NCI-H2227 (cell line): ENCODE measurements around the gene PCMTD2.

Experiments
- DNase-seq: peaks from one replicate; lab custom pipeline; 2025; ENCODE audit not compliant: unreplicated experiment; lab: John Stamatoyannopoulos, UW

The PCMTD2 gene

DNA sequence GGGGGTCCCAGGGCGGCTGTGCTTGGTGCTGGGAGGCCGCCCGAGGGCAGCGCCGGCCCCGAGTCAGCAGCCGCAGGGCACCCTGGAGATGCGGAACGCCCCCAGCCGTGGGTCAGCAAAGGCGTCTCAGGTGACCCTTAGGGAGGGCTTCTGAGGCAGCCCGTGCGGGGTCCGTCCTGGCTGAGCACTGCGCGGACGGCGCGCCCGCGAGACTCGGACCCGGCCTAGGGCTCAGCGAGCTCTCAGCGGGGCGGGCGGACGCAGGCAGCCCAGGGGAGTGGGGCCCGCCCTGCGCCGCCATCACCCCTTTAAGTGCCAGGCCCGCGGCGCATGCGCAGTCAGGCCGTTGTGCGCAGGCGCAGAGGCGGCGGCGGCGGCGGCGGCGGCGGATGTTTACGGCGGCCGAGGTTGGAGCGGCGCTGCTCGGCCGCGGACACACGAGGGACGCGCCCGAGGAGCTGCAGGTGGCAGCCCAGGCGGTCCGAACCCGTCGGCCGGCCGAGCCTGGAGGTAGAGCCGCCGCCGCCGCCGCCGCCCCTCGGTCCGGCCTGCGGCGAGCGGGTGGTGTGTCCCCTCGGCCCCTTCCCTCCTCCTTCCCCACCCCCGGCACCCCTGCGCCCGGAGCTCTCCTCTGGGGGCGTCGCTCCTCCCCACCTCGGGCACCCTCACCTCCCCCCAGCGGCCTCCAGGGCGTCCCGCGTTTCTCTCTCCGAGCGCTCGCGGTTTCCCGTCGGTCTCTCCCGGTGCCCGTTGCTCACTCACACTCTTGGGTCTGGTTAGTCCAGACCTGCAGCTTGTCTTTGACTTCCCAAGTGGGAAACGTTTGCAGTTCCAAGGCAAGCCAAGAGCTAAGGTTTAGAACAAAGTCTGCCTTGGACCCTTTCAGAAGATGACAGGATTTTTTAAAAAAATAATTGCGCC is at the start of gene PCMTD2:
Gene PCMTD2, plus strand, starts transcription at position 388 of the 921 bp plus-strand sequence. CDS start 4,218 bp downstream, outside the sequence.
- peak; percentile 93 for DNase-seq

DNA sequence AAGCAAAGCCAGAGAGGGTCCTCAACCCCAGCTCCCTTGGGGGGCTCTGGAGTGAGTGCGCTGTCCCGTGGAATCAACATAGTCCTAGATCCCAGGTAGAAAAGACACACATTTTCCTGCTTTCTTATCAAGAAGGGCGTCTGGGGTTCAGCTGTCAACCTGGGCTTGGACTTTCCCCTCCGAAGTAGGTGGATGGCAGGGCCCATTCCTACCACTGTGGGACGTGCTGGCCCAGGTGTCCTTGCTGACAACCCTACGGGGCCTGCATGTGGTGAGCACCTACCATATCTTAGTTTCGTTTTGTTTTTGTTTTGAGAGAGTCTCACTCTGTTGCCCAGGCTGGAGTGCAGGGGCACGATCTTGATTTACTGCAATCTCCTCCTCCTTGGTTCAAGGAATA is 48.9 kb upstream of the PCMTD2 start:
- DNase-seq: no peak

DNA sequence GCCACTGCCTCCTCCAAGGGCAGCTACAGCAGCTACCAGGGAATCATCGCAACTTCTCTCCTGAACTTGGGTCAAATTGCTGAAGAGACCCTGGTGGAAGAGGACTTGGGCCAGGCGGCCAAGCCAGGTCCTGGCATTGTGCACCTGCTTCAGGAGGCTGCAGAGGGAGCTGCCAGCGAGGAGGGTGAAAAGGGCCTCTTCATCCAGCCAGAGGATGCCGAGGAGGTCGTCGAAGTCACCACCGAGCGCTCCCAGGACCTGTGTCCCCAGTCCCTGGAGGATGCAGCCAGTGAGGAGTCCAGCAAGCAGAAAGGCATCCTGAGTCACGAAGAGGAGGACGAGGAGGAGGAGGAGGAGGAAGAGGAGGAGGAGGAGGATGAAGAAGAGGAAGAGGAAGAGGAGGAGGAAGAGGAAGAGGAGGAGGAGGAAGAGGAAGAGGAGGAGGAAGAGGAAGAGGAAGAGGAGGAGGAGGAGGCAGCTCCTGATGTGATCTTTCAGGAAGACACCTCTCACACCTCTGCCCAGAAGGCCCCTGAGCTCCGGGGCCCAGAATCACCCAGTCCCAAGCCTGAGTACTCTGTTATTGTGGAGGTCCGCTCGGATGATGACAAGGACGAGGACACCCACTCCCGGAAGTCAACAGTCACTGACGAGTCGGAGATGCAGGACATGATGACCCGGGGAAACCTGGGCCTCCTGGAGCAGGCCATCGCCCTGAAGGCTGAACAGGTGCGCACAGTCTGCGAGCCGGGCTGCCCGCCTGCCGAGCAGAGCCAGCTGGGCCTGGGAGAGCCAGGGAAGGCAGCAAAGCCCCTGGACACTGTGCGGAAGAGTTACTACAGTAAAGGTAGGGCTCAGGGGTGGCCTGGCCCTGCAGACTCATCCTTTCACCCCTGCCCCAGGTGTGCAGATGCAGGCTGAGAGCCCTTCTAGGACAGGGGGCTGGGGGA is 47.6 kb upstream of the PCMTD2 start:
- no peak for DNase-seq

DNA sequence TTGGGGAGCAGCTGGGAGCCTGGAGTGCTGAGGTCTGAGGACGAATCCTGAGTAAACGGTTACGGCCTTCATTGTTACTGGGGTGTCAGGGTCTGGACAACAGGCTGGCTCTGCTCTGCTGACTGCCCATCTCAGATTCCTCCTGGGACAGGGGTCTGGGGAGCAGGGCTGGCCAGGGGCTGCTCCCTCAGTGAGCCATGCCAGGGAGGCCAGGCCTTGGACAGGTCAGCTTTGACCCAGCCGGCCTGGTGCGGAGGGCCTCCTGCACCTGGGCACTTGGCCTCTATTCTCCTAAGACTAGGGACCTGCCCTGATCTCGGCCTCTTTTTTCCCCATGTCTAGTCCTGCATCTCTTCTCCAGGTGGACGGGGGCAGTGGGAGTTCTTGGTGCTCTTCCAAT is 46.4 kb upstream of the PCMTD2 start:
- DNase-seq: no peak

DNA sequence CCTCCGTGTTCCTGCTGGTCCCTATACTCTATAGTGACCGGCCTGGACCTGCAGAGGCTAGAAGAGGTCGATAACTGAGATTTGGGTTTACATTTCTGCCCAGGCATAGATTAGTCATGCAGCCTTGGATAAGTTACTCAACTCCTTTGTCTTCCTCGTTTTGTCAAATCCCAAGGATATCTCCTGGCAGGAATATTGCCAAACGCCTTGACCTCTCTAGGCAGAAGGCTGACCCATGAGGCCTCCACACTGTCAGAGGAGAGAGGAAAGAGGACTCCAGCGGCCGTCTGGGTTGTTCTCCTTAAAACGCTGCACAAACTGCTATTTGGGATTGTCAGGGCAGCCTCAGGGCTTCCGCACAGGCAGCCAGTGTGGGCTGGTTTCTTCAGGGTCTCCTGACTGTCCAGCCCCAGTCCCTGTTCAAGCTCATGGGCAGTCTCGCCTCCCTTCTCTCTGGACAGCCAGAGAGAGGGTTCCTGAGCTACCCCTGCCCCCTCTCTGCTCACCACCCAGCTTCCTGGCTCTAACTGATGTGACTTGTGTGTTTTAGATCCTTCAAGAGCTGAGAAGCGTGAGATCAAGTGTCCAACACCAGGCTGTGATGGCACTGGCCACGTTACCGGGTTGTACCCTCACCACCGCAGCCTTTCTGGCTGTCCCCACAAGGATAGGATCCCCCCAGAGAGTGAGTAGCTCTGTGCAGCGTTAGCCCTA is 44.7 kb upstream of the PCMTD2 start:
- no peak for DNase-seq

DNA sequence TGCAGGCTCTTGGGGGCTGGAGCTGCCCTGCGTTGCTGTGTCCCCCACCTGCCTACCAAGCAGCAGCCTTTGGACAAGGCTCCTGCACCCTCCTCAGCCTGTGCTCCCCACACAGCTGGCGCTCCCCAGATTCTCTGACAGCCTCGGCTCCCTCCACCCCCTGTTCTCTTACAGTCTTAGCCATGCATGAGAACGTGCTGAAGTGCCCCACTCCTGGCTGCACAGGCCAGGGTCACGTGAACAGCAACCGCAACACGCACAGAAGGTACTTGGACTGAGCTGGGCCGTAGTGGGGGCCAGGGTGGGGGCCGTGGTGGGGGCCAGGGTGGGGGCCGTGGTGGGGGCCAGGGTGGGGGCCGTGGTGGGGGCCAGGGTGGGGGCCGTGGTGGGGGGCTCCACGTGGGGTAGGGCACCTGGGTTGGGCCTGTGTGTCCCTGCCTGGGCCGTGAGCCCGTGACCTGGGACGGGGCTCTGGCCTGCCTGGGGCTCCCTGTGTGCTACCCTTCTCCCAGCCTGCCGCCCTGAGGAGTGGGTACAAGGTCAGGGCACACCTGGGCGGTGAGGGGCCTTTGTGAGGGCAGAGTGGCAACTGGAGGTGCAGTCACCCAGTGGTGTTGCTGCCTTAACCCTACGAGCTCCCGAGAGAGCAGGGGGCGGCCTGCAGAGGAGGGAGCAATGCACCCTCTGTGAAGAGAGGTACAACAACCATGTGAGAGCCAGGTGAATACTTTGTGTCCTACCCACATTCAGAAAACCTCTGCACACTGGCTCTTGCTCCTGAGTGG is 43.5 kb upstream of the PCMTD2 start:
- no peak for DNase-seq

DNA sequence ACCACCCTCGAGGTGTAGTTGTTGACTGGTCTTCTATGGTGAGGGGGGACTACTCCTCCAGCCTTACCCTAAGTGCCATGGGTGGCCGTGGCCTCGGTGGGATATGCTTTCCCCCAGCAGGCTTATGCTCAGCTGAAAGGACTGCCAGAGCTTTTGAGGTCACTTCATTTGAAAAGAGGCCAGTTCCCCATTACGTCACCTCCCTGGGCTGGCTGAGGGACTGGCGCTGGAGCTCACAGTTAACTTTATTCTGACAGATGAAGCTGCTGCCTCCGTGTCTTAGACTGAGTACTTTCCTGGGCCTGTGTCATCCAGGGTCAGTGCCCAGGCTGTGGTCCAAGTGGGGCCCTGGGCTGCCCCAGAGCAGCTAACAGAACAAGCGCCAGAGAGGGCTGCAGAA is 42.8 kb upstream of the PCMTD2 start:
- DNase-seq: no peak

DNA sequence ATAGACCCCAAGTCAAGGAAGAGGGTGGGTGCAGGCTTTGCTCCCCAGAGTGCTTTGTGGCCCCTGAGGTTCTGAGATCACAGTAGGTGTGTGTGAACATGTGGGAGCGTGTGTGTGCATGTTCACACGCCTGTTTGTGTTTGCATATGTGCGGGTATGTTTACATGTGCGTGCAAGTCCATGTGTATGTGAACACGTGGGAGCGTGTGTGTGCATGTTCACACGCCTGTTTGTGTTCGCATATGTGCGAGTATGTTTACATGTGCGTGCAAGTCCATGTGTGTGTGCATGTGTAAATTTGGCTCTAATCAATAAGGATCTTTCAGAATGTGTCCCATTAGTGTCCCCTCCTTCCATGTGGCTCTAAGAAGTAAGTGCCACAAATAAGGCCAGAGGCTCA is 41.4 kb upstream of the PCMTD2 start:
- DNase-seq: no peak

DNA sequence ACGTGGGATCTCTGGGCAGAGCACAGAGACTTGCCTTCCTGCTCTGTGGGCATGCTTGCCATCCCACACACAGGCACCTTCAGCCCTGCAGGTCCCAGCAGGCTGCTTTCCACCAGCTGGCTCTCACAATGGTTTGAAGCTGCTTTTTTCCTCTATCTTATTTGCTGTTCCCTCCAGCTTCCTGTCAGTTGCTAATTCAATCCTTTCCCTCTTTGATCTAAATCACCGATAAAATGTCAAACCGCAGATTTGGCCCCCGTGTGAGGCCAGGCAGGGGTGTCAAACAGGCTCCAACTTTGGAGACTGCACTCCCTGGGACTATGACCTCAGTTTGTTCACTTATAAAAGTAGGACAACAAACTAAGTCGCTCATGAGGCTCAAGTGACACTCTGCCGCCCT is 40.6 kb upstream of the PCMTD2 start:
- no peak for DNase-seq

DNA sequence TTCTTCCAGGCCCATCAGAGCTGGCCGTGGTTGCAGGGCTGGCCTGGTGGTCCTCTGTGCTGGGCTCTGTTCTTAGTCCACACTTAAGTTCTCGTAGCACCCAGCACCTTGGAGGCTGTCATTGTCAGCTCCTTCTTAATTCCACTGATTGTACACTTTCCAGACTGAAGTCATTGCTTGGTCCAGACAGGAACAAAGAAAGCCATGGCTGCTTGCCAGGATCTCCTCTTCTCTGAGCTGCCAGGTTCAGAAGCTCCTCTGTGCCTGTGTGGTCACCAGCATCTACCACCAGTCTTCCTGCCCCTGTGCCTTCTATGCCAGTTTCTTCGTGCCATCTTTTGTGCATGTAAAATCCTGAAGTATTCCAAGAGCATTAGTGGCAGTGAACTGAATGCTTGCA is 39.5 kb upstream of the PCMTD2 start:
- no peak for DNase-seq

DNA sequence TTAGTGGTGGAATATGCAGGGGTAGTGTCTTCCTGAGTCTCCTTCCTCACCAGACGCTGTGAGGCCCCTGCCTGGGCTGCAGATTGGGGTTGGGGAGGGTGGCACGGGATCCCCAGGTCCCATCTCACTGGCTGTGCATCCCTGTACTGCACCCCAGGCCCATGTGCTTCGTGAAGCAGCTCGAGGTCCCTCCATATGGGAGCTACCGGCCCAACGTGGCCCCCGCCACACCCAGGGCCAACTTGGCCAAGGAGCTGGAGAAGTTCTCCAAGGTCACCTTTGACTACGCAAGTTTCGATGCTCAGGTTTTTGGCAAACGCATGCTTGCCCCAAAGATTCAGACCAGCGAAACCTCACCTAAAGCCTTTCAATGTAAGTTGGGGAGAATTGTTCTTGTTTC is 38.6 kb upstream of the PCMTD2 start:
- no peak for DNase-seq

DNA sequence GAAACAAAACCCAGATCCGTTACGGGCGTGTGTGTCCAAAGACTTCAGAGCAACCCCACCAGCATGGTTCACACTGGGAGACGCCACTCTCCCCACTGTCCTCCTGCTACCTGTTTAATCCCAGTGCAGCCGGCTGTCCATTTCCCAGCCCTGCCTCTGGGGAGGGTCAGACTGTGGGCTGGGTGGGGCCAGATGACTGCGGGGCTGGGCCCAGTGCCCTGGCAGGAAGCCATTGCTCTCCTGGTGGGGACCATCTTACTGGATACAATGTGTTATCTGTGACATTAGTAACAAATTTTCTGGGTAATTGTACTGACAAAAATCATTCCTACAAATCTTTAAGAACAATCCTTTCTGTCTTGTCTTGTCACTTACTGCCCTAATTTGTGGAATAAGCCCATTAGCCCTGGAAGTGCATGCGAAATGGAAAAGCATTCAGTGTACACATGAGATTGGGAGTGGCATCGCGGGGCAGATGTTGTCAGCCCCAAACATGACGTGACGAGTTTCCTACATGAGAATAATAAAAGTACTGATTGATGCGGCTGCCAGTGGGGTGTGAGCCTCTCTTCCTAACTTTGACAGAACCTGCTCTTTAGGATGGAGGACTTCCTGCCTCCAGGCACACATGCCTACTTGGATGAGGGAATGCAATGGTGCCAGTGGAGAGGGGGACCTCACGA is 37.9 kb upstream of the PCMTD2 start:
- DNase-seq: no peak

DNA sequence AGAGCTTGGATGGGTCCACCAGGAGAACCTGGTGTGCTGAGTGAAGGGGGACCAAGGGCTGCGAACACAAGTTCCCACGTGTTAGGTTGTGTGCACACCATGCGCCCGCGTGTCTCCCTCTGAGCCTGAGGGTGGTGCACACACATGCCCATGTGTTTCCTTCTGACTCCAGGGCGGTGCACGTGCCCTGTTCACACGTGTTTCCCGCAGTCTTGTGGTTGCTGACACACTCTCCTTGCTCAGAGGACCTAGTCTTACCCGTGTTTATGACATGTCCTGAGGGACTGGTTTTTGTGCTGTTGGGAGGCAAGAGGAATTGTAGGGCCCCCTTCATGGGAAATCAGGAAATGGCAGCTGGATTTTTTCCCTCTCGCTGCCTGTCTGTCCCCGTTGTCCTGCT is 36.3 kb upstream of the PCMTD2 start:
- DNase-seq: no peak

DNA sequence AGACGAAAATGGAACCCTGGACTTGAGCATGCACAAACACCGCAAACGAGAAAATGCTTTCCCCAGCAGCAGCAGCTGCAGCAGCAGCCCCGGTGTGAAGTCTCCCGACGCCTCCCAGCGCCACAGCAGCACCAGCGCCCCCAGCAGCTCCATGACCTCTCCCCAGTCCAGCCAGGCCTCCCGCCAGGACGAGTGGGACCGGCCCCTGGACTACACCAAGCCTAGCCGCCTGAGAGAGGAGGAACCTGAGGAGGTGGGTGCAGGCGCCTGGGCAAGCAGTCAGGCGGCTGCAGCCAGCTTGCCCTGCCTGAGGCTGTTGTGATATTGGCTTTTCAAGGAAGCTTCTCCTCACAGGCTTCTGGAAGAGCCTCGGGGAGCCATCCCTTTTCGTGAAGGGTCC is 35.8 kb upstream of the PCMTD2 start:
- DNase-seq: no peak

DNA sequence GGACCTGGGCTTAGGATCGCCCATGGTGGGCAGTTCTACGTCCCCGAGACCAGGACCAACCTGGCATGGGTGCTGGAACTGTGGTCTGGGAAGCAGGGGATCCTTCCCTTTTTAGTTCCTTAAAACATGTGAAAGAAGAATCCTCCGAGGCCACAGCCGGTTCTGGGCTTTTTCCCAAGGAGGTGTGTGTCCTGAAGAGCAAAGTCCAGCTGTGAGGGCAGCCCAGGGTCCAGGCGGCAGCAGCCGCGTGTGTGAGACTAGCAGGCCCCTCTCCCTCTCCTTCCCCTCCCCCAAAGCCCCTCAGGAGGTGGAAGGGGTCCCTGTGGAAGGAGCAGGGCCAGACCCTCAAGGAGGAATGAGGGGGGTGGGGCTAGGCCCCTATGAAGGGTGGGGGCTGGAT is 35.1 kb upstream of the PCMTD2 start:
- no peak for DNase-seq

DNA sequence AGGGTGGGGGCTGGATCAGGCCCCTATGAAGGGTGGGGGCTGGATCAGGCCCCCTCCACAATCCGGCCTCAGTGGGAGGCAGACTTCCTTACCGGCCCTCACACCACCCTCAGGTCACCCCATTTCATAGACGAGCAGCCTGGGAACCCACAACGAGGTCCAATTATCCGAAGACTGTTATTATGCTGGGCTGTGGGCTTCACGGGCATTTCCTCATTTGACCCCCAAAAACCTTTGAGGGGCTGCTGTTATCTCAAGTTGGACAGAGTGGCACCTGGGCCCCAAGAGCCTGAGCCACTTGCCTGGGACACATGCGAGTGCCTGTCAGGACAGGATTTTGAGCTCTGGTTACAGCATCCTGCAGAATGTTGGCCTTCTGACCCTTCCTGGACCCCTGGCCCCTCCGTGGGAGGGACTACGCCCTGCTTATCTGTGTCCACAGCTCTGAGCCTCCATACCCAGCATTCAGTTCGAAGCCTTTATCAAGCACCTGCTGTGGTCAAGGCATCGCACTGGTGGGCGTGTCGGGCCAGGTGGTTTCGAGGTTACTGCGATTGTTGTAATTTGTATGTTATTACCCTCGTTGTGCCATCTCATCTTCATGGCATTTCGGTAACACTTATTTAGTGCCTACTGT is 34.5 kb upstream of the PCMTD2 start:
- DNase-seq: no peak

DNA sequence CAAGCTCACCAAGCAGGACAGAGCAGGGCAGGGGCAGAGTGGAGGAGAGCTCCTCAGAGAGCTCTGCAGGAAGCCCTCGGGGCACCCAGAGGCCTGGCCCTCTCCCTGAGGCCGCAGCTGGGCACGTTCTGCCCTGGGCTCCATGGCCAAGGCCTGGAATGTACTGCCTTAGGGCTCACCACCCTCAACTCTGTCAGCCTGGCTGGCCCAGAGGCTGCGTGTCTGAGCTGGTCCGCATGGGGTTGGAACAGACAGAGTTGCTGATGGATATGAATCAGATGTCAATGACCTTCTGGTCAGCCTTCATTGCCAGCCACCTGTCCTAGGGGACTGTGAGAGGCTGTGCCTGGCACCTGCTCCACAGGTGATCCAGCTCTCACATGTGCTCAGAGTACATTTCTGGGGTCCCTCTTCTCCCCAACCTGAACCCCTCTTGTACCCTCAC is 33.2 kb upstream of the PCMTD2 start:
- DNase-seq: no peak

DNA sequence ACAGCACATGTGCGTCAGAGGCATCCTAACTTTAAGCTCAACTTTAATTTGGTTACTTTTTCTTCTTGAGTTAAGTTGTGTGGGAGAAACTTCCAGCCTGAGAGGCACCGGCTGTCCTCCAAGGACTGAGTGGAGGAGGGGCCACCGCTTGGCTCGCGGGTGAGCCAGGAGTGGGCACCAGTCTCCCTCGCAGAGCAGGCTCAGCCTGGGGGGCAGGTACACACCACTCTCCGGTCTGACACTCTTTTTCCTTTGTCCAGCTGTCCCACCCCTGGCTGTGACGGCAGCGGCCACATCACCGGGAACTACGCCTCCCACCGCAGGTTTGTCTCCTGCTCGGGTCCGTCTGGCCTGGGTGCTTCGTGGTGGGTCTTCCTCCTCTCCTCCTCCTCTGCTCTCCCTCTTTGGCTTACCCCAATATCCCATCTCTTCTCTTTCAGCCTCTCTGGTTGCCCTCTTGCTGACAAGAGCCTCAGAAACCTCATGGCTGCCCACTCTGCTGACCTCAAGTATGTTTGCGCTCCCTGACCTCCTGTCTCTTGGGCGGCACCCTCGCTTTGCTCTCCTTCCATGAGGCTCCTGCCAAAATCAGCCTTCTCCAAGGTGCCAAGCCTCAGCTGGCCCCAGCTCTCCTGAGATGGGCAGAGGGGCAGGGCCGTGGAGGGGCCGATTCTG is 32.6 kb upstream of the PCMTD2 start:
- peak; percentile 28 for DNase-seq
